ENCODE results near the gene GPR137. TPM values are rescaled to one million over a fixed set of nuclear protein-coding genes. Genes with fewer than 3 reads are reported as not detected.

Gene GPR137
- total RNA-seq, 1 donor from 2014 or later: 52.5 TPM

DNA sequence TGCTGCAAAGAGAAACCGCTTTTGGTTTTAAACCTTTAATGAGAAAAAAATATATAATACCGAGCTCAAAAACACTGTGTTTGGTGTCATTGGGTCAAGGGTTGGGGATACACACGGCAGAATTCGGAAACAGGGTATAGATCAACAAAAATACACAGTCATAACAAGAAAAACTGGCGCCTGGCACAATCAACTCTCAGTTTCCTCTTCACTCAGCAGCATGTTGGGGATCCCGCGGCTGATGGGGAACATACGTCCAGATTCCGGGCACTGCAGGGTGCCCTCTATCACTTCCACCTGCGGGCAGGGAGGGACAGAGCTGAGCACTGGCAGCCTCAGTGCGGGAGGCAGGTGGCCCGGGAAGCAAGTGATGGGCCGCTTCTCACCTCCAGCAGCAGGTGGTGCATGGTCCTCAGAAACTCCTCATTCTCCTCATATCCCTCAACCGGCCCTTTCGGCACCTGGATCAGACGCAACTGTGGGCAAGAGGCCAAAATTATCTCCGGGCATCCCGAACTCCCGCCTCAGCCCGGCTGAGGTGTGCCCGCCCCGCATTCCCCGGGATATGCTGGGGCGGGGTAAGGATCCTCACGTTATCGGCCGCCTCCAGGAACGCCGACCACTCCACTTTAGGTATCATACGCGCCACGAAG lies 31.1 kb downstream of the GPR137 start:
- Mint-ChIP-seq H3K4me1 (ENCODE audit: low read depth, unreplicated experiment) (peaks cover 25% of the 10 kb centered on the region), H3K4me3 (ENCODE audit: unreplicated experiment) (peak overlapping the region; percentile 95), H3K27me3 (ENCODE audit: unreplicated experiment) (peaks cover 19% of the 10 kb centered on the region), H3K9me3 (ENCODE audit: unreplicated experiment) (peaks cover 14% of the 10 kb centered on the region), H3K27ac (ENCODE audit: unreplicated experiment) (peak overlapping the region; percentile 75), H3K36me3 (ENCODE audit: unreplicated experiment) (peaks cover 4% of the 10 kb centered on the region)
- TF ChIP-seq, protein P1, sequence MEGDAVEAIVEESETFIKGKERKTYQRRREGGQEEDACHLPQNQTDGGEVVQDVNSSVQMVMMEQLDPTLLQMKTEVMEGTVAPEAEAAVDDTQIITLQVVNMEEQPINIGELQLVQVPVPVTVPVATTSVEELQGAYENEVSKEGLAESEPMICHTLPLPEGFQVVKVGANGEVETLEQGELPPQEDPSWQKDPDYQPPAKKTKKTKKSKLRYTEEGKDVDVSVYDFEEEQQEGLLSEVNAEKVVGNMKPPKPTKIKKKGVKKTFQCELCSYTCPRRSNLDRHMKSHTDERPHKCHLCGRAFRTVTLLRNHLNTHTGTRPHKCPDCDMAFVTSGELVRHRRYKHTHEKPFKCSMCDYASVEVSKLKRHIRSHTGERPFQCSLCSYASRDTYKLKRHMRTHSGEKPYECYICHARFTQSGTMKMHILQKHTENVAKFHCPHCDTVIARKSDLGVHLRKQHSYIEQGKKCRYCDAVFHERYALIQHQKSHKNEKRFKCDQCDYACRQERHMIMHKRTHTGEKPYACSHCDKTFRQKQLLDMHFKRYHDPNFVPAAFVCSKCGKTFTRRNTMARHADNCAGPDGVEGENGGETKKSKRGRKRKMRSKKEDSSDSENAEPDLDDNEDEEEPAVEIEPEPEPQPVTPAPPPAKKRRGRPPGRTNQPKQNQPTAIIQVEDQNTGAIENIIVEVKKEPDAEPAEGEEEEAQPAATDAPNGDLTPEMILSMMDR (IDR thresholded peaks at IDR 0.05; ENCODE audit: partially characterized antibody, unreplicated experiment): no peak
- DNase-seq: no peak

DNA sequence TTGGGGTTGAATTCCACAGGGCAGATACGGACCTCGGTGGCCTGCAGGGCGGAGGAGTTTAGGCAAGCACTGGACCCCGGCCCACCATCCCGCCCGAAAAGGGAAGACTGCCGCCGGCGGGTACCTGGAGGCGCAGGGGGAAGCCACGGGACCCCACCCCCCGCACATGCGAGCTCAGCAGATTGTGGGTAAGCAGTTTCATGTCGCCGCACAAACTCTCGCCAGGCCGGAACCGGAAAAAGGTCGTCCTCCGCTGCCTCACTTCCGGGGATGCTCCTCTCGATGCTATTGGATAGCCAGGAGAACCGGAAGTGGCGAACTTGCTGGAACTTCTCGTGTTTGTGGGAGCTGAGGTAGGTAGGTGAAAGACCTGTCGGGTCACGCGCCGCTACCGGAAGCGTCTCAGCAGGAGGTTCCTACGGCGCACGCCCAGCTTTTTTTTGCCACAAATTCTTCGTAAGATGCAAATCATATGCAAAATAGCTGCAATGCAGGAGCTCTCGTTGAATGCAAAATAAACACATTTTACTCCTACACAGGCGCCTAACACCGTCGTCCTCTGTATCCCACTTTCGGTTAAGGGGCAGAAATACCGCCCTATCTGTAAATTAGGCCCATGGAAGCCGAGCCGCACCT lies 31.8 kb downstream of the GPR137 start, which contains the start of gene TRMT112:
TRMT112 (minus strand) TSS at position 235 of the 636 bp plus-strand sequence; CDS start at position 202, 33 bp downstream.
- H3K9me3 Mint-ChIP-seq (ENCODE audit: unreplicated experiment): peaks cover 14% of the 10 kb centered on the region
- H3K4me1 Mint-ChIP-seq (ENCODE audit: low read depth, unreplicated experiment): peaks cover 26% of the 10 kb centered on the region
- H3K36me3 Mint-ChIP-seq (ENCODE audit: unreplicated experiment): peaks cover 4% of the 10 kb centered on the region
- H3K4me3 Mint-ChIP-seq (ENCODE audit: unreplicated experiment): peak within 1 kb of the TSS; percentile 95
- TF ChIP-seq, protein P1 (IDR thresholded peaks at IDR 0.05; ENCODE audit: partially characterized antibody, unreplicated experiment): no peak
- H3K27me3 Mint-ChIP-seq (ENCODE audit: unreplicated experiment): peaks cover 19% of the 10 kb centered on the region
- peak; percentile 84 for DNase-seq
- H3K27ac Mint-ChIP-seq (ENCODE audit: unreplicated experiment): peak within 1 kb of the TSS; percentile 98

DNA sequence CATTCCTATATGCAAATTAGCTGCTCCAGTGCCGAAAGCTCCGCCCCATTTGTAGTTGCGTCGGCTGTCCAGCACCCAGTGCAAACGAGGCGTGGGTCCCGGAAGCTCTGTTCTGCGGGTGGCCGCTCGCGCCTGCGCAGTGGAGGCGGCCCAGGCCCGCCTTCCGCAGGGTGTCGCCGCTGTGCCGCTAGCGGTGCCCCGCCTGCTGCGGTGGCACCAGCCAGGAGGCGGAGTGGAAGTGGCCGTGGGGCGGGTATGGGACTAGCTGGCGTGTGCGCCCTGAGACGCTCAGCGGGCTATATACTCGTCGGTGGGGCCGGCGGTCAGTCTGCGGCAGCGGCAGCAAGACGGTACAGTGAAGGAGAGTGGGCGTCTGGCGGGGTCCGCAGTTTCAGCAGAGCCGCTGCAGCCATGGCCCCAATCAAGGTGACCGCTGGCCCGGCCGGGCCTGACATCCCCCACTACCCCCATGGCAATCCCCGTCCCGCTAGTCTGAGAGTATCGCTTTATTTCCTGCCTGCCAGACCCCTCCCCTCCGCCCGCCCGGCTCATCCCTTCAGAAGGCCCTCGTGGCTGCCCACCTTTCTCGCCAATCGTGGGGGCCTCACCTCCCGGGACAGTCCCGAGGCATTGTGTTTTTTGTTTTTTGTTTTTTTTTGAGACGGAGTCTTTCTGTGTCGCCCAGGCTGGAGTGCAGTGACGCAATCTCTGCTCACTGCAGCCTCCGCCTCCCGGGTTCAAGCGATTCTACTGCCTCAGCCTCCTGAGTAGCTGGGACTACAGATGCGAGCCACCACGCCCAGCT lies 32.5 kb downstream of the GPR137 start, which contains the start of gene PRDX5:
PRDX5 (plus strand) TSS at position 161 of the 805 bp plus-strand sequence; CDS start at position 256, 95 bp downstream.
- Mint-ChIP-seq H3K9me3 (ENCODE audit: unreplicated experiment) (peaks cover 10% of the 10 kb centered on the region), H3K4me3 (ENCODE audit: unreplicated experiment) (peak within 1 kb of the TSS; percentile 95), H3K4me1 (ENCODE audit: low read depth, unreplicated experiment) (peaks cover 22% of the 10 kb centered on the region), H3K36me3 (ENCODE audit: unreplicated experiment) (peaks cover 4% of the 10 kb centered on the region), H3K27ac (ENCODE audit: unreplicated experiment) (peak within 1 kb of the TSS; percentile 98), H3K27me3 (ENCODE audit: unreplicated experiment) (peaks cover 17% of the 10 kb centered on the region)
- TF ChIP-seq, protein P1 (IDR thresholded peaks at IDR 0.05; ENCODE audit: partially characterized antibody, unreplicated experiment): no peak
- peak; percentile 94 for DNase-seq

DNA sequence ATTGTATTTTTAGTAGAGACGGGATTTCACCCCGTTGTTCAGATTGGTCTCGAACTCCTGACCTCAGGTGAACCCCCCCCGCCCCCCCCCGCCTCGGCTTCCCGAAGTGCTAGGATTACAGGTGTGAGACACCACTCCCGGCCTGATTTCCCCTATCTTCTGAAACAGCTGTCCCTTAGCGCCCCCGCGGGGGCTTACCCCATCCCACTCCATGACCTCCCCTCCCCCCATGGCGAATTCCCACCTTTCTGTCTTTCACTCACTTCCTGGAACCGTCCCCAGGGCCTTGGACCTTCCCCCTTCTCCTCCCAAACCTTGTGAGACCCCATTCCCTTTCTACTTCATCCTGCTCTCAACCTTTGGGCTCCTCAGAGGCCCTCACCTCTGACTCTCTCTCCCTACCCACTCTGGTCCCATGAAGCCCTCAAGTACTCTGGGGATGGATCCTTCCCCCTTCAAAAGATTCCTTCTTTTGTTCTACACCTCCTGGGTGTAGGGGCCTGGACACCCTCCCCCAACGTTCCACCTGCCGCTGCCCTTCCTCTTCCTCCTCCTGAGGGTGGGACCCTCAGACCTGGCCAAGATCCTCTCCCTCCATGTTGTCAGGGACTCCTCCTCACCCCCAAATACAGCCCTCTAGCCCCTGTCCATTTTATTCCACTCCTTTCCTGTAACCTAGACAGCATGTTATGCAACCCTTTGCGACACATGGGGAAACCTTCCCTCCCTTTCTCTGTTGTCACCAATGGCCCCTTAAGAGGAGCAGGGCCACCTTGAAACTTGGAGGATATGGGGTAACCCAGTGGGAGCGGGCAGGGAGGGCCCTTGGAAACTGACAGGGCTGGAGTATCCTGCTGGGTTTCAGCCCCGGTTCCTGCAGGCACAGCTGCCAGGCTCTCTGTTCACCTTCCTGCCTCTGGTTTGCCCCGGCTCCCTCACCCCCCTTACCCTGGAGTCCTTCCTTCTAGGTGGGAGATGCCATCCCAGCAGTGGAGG lies 33.4 kb downstream of the GPR137 start:
- Mint-ChIP-seq H3K4me1 (ENCODE audit: low read depth, unreplicated experiment) (peaks cover 21% of the 10 kb centered on the region), H3K27ac (ENCODE audit: unreplicated experiment) (peak overlapping the region; percentile 94), H3K9me3 (ENCODE audit: unreplicated experiment) (peaks cover 12% of the 10 kb centered on the region), H3K4me3 (ENCODE audit: unreplicated experiment) (peak overlapping the region; percentile 95), H3K36me3 (ENCODE audit: unreplicated experiment) (peaks cover 4% of the 10 kb centered on the region), H3K27me3 (ENCODE audit: unreplicated experiment) (peaks cover 19% of the 10 kb centered on the region)
- DNase-seq: no peak
- TF ChIP-seq, protein P1 (IDR thresholded peaks at IDR 0.05; ENCODE audit: partially characterized antibody, unreplicated experiment): no peak

Data from glutamatergic neuron (in vitro differentiated cells).